HFFc6 (cell line): ENCODE measurements around the gene PCDHGB2. TPM values are rescaled to one million over a fixed set of nuclear protein-coding genes. Genes with fewer than 3 reads are reported as not detected.

ENCODE experiments used
- DNase-seq: peaks from one replicate; pipeline ENCODE4 v3.0.0-alpha.2; 2018
- H3K27ac Mint-ChIP-seq: 2 replicates; pipeline ENCODE4 v1.8.0; 2020; ENCODE audit warnings: mild to moderate bottlenecking, mixed read lengths
- H3K27me3 Mint-ChIP-seq: 2 replicates; pipeline ENCODE4 v1.8.0; 2021; ENCODE audit warnings: mild to moderate bottlenecking, moderate library complexity, mixed read lengths; ENCODE audit not compliant: insufficient read depth
- H3K36me3 Mint-ChIP-seq: 2 replicates; pipeline ENCODE4 v1.8.0; 2021; ENCODE audit warnings: low read depth, mixed read lengths
- H3K4me1 Mint-ChIP-seq: 2 replicates; pipeline ENCODE4 v1.8.0; 2020; ENCODE audit warnings: low read depth, mixed read lengths
- H3K4me3 Mint-ChIP-seq: 2 replicates; pipeline ENCODE4 v1.8.0; 2020; ENCODE audit warnings: mild to moderate bottlenecking, moderate library complexity, mixed read lengths
- H3K9me3 Mint-ChIP-seq: 2 replicates; pipeline ENCODE4 v1.8.0; 2020; ENCODE audit warnings: mild to moderate bottlenecking, mixed read lengths
- CTCF ChIP-seq: fragments of 200-600 bp; sonication (generic); IDR thresholded peaks from 2 replicates; pipeline ENCODE4 v1.5.0; 2021; ENCODE audit warnings: antibody characterized with exemption, mild to moderate bottlenecking
- total RNA-seq, 6 experiments: library from RNA; stranded (reverse); fragmentation: NEBNext Ultra II Directional; extraction: Animal tissue kit (Norgen Biotek cat#: 25700); gene quantifications; 2 replicates in 1 of 6; 3 replicates in 5 of 6; pipeline ENCODE4 v1.2.3, GENCODE V29; 2021

The PCDHGB2 gene
- total RNA-seq, 6 experiments from 2014 or later = 4.4 to 10.3 (median 5.5) TPM

- no peak overlapping the region for H3K27ac Mint-ChIP-seq
- DNase-seq = no peak
- no peak overlapping the region for H3K4me3 Mint-ChIP-seq
- peaks cover 25% of the 10 kb centered on the region for H3K4me1 Mint-ChIP-seq
- peaks cover 3% of the 10 kb centered on the region for H3K27me3 Mint-ChIP-seq
- no peak for TF ChIP-seq CTCF
- peaks cover 51% of the 10 kb centered on the region for H3K36me3 Mint-ChIP-seq
- H3K9me3 Mint-ChIP-seq = peaks cover 60% of the 10 kb centered on the region
Observed at GRCh38 chr5:141366016-141366896, 6.5 kb downstream of the PCDHGB2 start.

- Mint-ChIP-seq H3K27me3 (peaks cover 3% of the 10 kb centered on the region), H3K36me3 (peaks cover 53% of the 10 kb centered on the region), H3K9me3 (peaks cover 61% of the 10 kb centered on the region), H3K4me1 (peaks cover 20% of the 10 kb centered on the region), H3K4me3 (peak within 1 kb of the TSS; percentile 88), H3K27ac (peak within 1 kb of the TSS; percentile 73)
- peak; percentile 73 for DNase-seq
- TF ChIP-seq CTCF = peak; percentile 70
Observed at GRCh38 chr5:141369994-141370848, 10.4 kb downstream of the PCDHGB2 start, which contains the start of gene PCDHGB3. TSS of gene PCDHGB3 (plus strand) at chr5:141370242. CDS start at chr5:141370395, 153 bp downstream.

GRCh38 chr5:141371572-141372475 is 12.0 kb downstream of the PCDHGB2 start:
- peaks cover 59% of the 10 kb centered on the region for H3K9me3 Mint-ChIP-seq
- DNase-seq = no peak
- peaks cover 2% of the 10 kb centered on the region for H3K27me3 Mint-ChIP-seq
- peaks cover 20% of the 10 kb centered on the region for H3K4me1 Mint-ChIP-seq
- no peak overlapping the region for H3K4me3 Mint-ChIP-seq
- H3K27ac Mint-ChIP-seq = no peak overlapping the region
- peaks cover 52% of the 10 kb centered on the region for H3K36me3 Mint-ChIP-seq
- no peak for TF ChIP-seq CTCF

GRCh38 chr5:141373673-141374317 is 14.0 kb downstream of the PCDHGB2 start, which contains the start of gene PCDHGA6:
TSS of gene PCDHGA6 (plus strand) at chr5:141373891. CDS start at chr5:141374084, 193 bp downstream.
- H3K4me1 Mint-ChIP-seq = peaks cover 20% of the 10 kb centered on the region
- peaks cover 57% of the 10 kb centered on the region for H3K36me3 Mint-ChIP-seq
- no peak within 1 kb of the TSS; the same call in 1 of the 2 replicates for H3K4me3 Mint-ChIP-seq
- no peak for DNase-seq
- H3K9me3 Mint-ChIP-seq = peaks cover 63% of the 10 kb centered on the region
- TF ChIP-seq CTCF = peak; percentile 50
- peaks cover 2% of the 10 kb centered on the region for H3K27me3 Mint-ChIP-seq
- H3K27ac Mint-ChIP-seq = no peak within 1 kb of the TSS
